Smooth muscle cell (in vitro differentiated cells): ENCODE data around the gene IGSF23. TPM values are rescaled to one million over a fixed set of nuclear protein-coding genes. Genes with fewer than 3 reads are reported as not detected.

Source experiments
- DNase-seq: peaks from one replicate; lab custom pipeline; 2025; ENCODE audit not compliant: unreplicated experiment; lab: John Stamatoyannopoulos, UW
- H2AFZ ChIP-seq: fragments of 200-600 bp; sonication (generic); 2 replicates; pipeline ENCODE4 v1.6.0; 2016; ENCODE audit warnings: antibody characterized with exemption, low read depth, mild to moderate bottlenecking
- H3F3A ChIP-seq: fragments of 200-600 bp; sonication (generic); 2 replicates; pipeline ENCODE4 v1.6.0; 2017; ENCODE audit warnings: antibody characterized with exemption, low read depth
- H3K27ac ChIP-seq: fragments of 200-600 bp; sonication (generic); 2 replicates; pipeline ENCODE4 v1.5.1; 2016; ENCODE audit warnings: low read depth, mild to moderate bottlenecking
- H3K27me3 ChIP-seq: fragments of 200-600 bp; sonication (generic); 2 replicates; pipeline ENCODE4 v1.6.1; 2016; ENCODE audit warnings: low read depth, mild to moderate bottlenecking
- H3K36me3 ChIP-seq: fragments of 200-600 bp; sonication (generic); 2 replicates; pipeline ENCODE4 v1.5.1; 2016; ENCODE audit warnings: low read depth
- H3K4me1 ChIP-seq: fragments of 200-600 bp; sonication (generic); 2 replicates; pipeline ENCODE4 v1.5.1; 2016; ENCODE audit warnings: low read depth
- H3K4me2 ChIP-seq: fragments of 200-600 bp; sonication (generic); 2 replicates; pipeline ENCODE4 v1.6.0; 2016; ENCODE audit warnings: mild to moderate bottlenecking
- H3K4me3 ChIP-seq: fragments of 200-600 bp; sonication (generic); 2 replicates; pipeline ENCODE4 v1.5.1; 2016; ENCODE audit warnings: mild to moderate bottlenecking
- H3K79me2 ChIP-seq: fragments of 200-600 bp; sonication (generic); 2 replicates; pipeline ENCODE4 v1.6.0; 2016; ENCODE audit warnings: low read depth, mild to moderate bottlenecking
- H3K9ac ChIP-seq: fragments of 200-600 bp; sonication (generic); 2 replicates; pipeline ENCODE4 v1.6.0; 2016; ENCODE audit warnings: low read depth
- H3K9me3 ChIP-seq: fragments of 200-600 bp; sonication (generic); replicated peaks from 2 replicates; pipeline ENCODE4 v1.5.1; 2016; ENCODE audit warnings: low read depth
- H4K20me1 ChIP-seq: fragments of 200-600 bp; sonication (generic); 2 replicates; pipeline ENCODE4 v1.6.0; 2016; ENCODE audit warnings: low read depth
- CTCF ChIP-seq: fragments of 200-600 bp; sonication (generic); IDR thresholded peaks from 2 replicates; pipeline ENCODE4 v1.5.1; 2017; ENCODE audit warnings: borderline replicate concordance, mild to moderate bottlenecking, antibody characterized with exemption; ENCODE audit not compliant: insufficient read depth, poor library complexity, severe bottlenecking
- WGBS: methylation state at CpG from one replicate; pipeline ENCODE4 v1.1.7; 2016; ENCODE audit warnings: low lambda C conversion rate; 5-methylcytosine and 5-hydroxymethylcytosine counted together
- polyA plus RNA-seq: library from polyadenylated mRNA; unstranded; fragments of >200 nt; fragmentation: Nextera tagmentation; extraction: Ambion mirVana; gene quantifications from 2 replicates; pipeline ENCODE4 v1.2.1, GENCODE V29; 2016
- total RNA-seq: library from RNA; depleted of rRNA; stranded (reverse); fragments of >200 nt; gene quantifications from 2 replicates; pipeline ENCODE4 v1.2.3, GENCODE V29; 2014

IGSF23 gene
- total and polyA plus RNA-seq, 2 experiments from 2014 or later: not detected

DNA sequence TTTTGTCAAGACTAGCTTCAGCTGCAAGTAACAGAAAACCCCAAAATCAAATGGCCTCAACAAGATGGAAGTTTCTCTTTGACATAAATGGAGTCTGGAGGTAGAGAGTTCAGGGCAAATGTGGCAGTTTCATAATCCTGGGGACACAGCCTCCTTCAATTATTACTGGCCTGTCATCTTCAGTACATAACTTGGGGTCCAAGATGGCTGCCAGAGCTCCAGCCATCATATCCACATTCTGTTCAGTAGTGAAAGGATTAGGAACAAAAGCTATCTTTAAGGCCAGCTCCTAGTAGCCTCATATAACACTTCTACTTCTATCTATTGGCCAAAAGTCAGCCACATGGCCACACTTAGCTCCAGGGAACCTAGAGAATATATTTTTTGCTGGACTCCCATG is 15.0 kb upstream of the IGSF23 start:
- no peak overlapping the region for H3K9ac ChIP-seq
- no peak overlapping the region for H2AFZ ChIP-seq
- DNase-seq: no peak
- H3K27me3 ChIP-seq: no peaks in the 10 kb centered on the region
- no peaks in the 10 kb centered on the region for H3F3A ChIP-seq
- no peak overlapping the region for H3K4me2 ChIP-seq
- peaks cover 4% of the 10 kb centered on the region for H3K4me1 ChIP-seq
- H3K36me3 ChIP-seq: no peaks in the 10 kb centered on the region
- no peak for TF ChIP-seq CTCF
- no peaks in the 10 kb centered on the region for H4K20me1 ChIP-seq
- H3K27ac ChIP-seq: no peak overlapping the region
- no peaks in the 10 kb centered on the region for H3K9me3 ChIP-seq
- no peaks in the 10 kb centered on the region for H3K79me2 ChIP-seq
- H3K4me3 ChIP-seq: no peak overlapping the region

- no peaks in the 10 kb centered on the region for H3F3A ChIP-seq
- 91% methylated on average over 3 of the region's 3 CpGs for WGBS
- no peaks in the 10 kb centered on the region for H4K20me1 ChIP-seq
- H3K4me1 ChIP-seq: peaks cover 2% of the 10 kb centered on the region
- no peak overlapping the region for H3K27ac ChIP-seq
- TF ChIP-seq CTCF: no peak
- H3K36me3 ChIP-seq: no peaks in the 10 kb centered on the region
- H3K9me3 ChIP-seq: no peaks in the 10 kb centered on the region
- H2AFZ ChIP-seq: no peak overlapping the region
- H3K4me3 ChIP-seq: no peak overlapping the region
- H3K4me2 ChIP-seq: no peak overlapping the region
- H3K9ac ChIP-seq: no peak overlapping the region
- DNase-seq: no peak
- H3K27me3 ChIP-seq: no peaks in the 10 kb centered on the region
- no peaks in the 10 kb centered on the region for H3K79me2 ChIP-seq
These were observed 14.5 kb upstream of the IGSF23 start for GRCh38 chr19:44598880-44599279.

- Histone ChIP-seq H3K36me3 (no peaks in the 10 kb centered on the region), H3K4me3 (no peak overlapping the region), H3K9me3 (no peaks in the 10 kb centered on the region), H3K27ac (no peak overlapping the region), H3K4me2 (no peak overlapping the region), H3K9ac (no peak overlapping the region), H2AFZ (no peak overlapping the region), H3K4me1 (no peaks in the 10 kb centered on the region), H4K20me1 (no peaks in the 10 kb centered on the region), H3K79me2 (no peaks in the 10 kb centered on the region), H3F3A (no peaks in the 10 kb centered on the region), H3K27me3 (no peaks in the 10 kb centered on the region)
- 71% methylated on average over 4 of the region's 4 CpGs for WGBS
- DNase-seq: no peak
- TF ChIP-seq CTCF: no peak
These were observed 12.9 kb upstream of the IGSF23 start for GRCh38 chr19:44600466-44600865.

DNA sequence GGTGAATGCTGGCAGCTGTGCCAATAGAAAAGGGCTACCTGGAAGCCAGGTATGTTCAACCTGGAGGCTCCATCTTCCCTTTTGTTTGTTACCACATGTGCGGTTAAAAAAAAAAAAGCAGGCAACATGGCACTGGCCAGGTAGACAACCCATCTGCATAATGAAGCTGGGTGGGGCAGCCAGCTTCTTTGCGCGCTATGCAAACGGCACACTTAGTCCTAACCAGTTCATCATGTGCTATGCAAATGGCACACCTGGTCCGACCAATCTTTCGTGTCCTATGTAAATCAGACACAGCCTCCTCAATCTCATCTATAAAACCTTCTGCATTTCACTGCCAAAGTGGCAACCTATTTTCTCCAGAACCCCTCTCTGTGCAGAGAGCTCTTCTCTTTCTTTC is 11.3 kb upstream of the IGSF23 start:
- no peak overlapping the region for H2AFZ ChIP-seq
- no peak for DNase-seq
- TF ChIP-seq CTCF: no peak
- no peak overlapping the region for H3K27ac ChIP-seq
- H3K9me3 ChIP-seq: no peaks in the 10 kb centered on the region
- no peaks in the 10 kb centered on the region for H3K79me2 ChIP-seq
- no peak overlapping the region for H3K9ac ChIP-seq
- H4K20me1 ChIP-seq: no peaks in the 10 kb centered on the region
- H3K27me3 ChIP-seq: no peaks in the 10 kb centered on the region
- H3K4me3 ChIP-seq: no peak overlapping the region
- H3F3A ChIP-seq: no peaks in the 10 kb centered on the region
- WGBS: 87% methylated on average over 6 of the region's 6 CpGs
- no peaks in the 10 kb centered on the region for H3K4me1 ChIP-seq
- no peak overlapping the region for H3K4me2 ChIP-seq
- no peaks in the 10 kb centered on the region for H3K36me3 ChIP-seq
